Measurements from ENCODE around the gene STK17B.

Gene STK17B

GRCh38 chr2:196183528-196184231 is 12.3 kb upstream of the STK17B start:
- Histone ChIP-seq H3K4me1 (ENCODE audit: control insufficient read depth, insufficient read depth, low read length, poor library complexity, severe bottlenecking) (no peaks in the 10 kb centered on the region), H3K36me3 (ENCODE audit: control insufficient read depth, insufficient read depth, low read length) (no peaks in the 10 kb centered on the region), H3K27ac (ENCODE audit: low read depth, low read length, severe bottlenecking) (no peak overlapping the region), H3K4me3 (ENCODE audit: extremely low read depth, insufficient read depth, low read length, poor library complexity, severe bottlenecking) (no peak overlapping the region), H3K9me3 (ENCODE audit: control insufficient read depth, low read length) (no peaks in the 10 kb centered on the region)
- WGBS, 2 experiments (ENCODE audit: insufficient coverage in 2 of 2), result 90 to 96% methylated on average over 4 to 5 of the region's 5 CpGs

DNA sequence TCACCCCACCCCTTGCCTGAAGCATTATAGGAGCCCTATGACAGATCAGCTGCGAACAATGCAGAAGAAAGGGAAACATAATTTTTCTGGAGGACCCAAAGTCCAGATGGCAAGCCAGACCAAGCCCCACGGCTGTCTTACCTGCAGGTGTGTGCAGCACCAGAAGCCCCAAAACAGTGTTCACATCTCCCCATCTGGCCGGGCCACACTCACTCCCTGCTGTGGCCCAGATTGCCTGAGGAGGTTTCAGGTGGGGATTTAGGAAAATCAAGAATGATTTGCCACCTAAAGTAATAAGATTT is 11.7 kb upstream of the STK17B start:
- WGBS, 2 experiments (ENCODE audit: insufficient coverage in 2 of 2), result 88 to 100% methylated on average over 1 of the region's 3 CpGs

DNA sequence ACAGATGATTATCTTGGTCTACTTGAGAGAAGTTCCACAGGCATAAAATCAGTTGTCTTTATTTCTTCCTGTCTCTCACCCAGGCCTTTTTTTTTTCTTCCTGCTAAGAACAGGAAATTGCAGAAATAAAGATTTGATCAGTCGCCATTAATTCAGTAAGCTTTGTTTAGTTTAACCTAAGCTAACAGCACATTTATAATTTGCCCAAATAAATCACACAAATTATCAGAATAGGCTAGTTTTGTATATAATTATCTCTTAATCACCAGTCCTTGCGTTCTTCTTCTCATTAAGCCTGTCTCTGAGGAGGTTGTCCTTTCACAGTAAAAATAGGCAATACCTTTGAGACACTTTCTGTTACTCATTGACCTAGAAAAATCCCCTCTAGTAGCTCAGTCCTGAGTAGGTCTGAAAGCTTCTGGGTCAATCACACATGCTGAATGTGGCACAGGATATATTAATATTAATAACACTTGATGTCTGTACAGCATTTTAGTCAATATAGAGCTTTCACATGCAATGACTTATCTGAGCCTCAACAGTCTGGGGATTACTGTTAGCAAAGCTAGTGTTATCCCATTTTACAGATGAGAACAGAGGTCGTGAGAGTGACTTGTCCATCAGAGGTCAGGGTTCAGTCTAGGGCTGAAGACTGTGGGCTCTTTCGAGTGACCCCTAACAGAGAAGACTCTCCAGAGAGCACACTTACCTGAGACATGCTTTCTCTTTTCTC is 11.2 kb upstream of the STK17B start:
- Histone ChIP-seq H3K4me1 (ENCODE audit: control insufficient read depth, insufficient read depth, low read length, poor library complexity, severe bottlenecking) (no peaks in the 10 kb centered on the region), H3K27ac (ENCODE audit: low read depth, low read length, severe bottlenecking) (no peak overlapping the region), H3K36me3 (ENCODE audit: control insufficient read depth, insufficient read depth, low read length) (no peaks in the 10 kb centered on the region), H3K4me3 (ENCODE audit: extremely low read depth, insufficient read depth, low read length, poor library complexity, severe bottlenecking) (no peak overlapping the region), H3K9me3 (ENCODE audit: control insufficient read depth, low read length) (no peaks in the 10 kb centered on the region)
- 100% methylated on average over 1 of the region's 4 CpGs for WGBS, 2 experiments (ENCODE audit: insufficient coverage in 2 of 2)

More for the DNA sequence above, 11.7 kb upstream of the STK17B start:
- Histone ChIP-seq H3K4me3 (ENCODE audit: extremely low read depth, insufficient read depth, low read length, poor library complexity, severe bottlenecking) (no peak overlapping the region), H3K27ac (ENCODE audit: low read depth, low read length, severe bottlenecking) (no peak overlapping the region), H3K36me3 (ENCODE audit: control insufficient read depth, insufficient read depth, low read length) (no peaks in the 10 kb centered on the region), H3K4me1 (ENCODE audit: control insufficient read depth, insufficient read depth, low read length, poor library complexity, severe bottlenecking) (no peaks in the 10 kb centered on the region), H3K9me3 (ENCODE audit: control insufficient read depth, low read length) (no peaks in the 10 kb centered on the region)

- Histone ChIP-seq H3K4me1 (ENCODE audit: control insufficient read depth, insufficient read depth, low read length, poor library complexity, severe bottlenecking) (no peaks in the 10 kb centered on the region), H3K9me3 (ENCODE audit: control insufficient read depth, low read length) (no peaks in the 10 kb centered on the region), H3K4me3 (ENCODE audit: extremely low read depth, insufficient read depth, low read length, poor library complexity, severe bottlenecking) (no peak overlapping the region), H3K27ac (ENCODE audit: low read depth, low read length, severe bottlenecking) (no peak overlapping the region), H3K36me3 (ENCODE audit: control insufficient read depth, insufficient read depth, low read length) (no peaks in the 10 kb centered on the region)
- WGBS, 2 experiments (ENCODE audit: insufficient coverage in 2 of 2), result no CpG with 5 or more reads among the region's 3 CpGs
Observed at GRCh38 chr2:196181484-196181883, 10.1 kb upstream of the STK17B start.

GRCh38 chr2:196177124-196177523 is 5.7 kb upstream of the STK17B start:
- no peak overlapping the region for H3K27ac ChIP-seq (ENCODE audit: low read depth, low read length, severe bottlenecking)
- no peaks in the 10 kb centered on the region for H3K36me3 ChIP-seq (ENCODE audit: control insufficient read depth, insufficient read depth, low read length)
- H3K9me3 ChIP-seq (ENCODE audit: control insufficient read depth, low read length), result no peaks in the 10 kb centered on the region
- WGBS, 2 experiments (ENCODE audit: insufficient coverage in 2 of 2), result no CpG with 5 or more reads among the region's 2 CpGs
- H3K4me3 ChIP-seq (ENCODE audit: extremely low read depth, insufficient read depth, low read length, poor library complexity, severe bottlenecking), result no peak overlapping the region
- H3K4me1 ChIP-seq (ENCODE audit: control insufficient read depth, insufficient read depth, low read length, poor library complexity, severe bottlenecking), result no peaks in the 10 kb centered on the region

DNA sequence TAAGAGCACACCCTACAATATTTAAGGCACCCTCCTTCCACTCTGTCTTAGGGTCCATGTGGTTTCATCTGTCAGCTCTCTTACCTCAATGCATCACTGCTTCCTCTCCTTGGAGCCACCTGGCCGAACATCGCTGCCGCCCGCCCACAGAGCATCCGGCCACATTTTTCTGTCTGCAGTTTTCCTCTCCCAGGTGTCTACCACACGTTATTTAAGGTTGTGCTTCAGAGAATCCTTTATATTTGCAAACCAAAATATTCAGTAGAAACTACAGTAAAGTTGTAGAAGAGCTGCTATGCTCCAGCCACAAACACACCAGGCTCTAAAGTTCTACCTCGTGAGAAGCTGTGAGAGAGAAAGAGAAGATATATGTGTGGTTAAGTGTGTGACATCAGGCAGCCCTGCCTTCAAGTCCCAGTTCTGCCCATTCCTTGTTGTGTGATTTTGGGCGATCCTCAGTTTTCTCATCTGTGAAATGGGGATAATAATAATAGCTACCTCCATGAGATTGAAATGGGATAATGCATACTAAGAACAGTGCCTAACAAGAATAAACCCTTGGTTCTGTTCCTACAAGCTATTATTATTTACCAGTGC is 4.9 kb upstream of the STK17B start:
- WGBS, 2 experiments (ENCODE audit: insufficient coverage in 2 of 2), result 97 to 100% methylated on average over 2 to 5 of the region's 8 CpGs
- Histone ChIP-seq H3K4me1 (ENCODE audit: control insufficient read depth, insufficient read depth, low read length, poor library complexity, severe bottlenecking) (no peaks in the 10 kb centered on the region), H3K27ac (ENCODE audit: low read depth, low read length, severe bottlenecking) (no peak overlapping the region), H3K4me3 (ENCODE audit: extremely low read depth, insufficient read depth, low read length, poor library complexity, severe bottlenecking) (no peak overlapping the region), H3K9me3 (ENCODE audit: control insufficient read depth, low read length) (no peaks in the 10 kb centered on the region), H3K36me3 (ENCODE audit: control insufficient read depth, insufficient read depth, low read length) (no peaks in the 10 kb centered on the region)

- 83% methylated on average over 1 of the region's 3 CpGs; no CpG with 5 or more reads in 1 of the 2 experiments for WGBS, 2 experiments (ENCODE audit: insufficient coverage in 2 of 2)
- no peaks in the 10 kb centered on the region for H3K36me3 ChIP-seq (ENCODE audit: control insufficient read depth, insufficient read depth, low read length)
- H3K4me3 ChIP-seq (ENCODE audit: extremely low read depth, insufficient read depth, low read length, poor library complexity, severe bottlenecking), result no peak overlapping the region
- no peaks in the 10 kb centered on the region for H3K9me3 ChIP-seq (ENCODE audit: control insufficient read depth, low read length)
- H3K4me1 ChIP-seq (ENCODE audit: control insufficient read depth, insufficient read depth, low read length, poor library complexity, severe bottlenecking), result no peaks in the 10 kb centered on the region
- H3K27ac ChIP-seq (ENCODE audit: low read depth, low read length, severe bottlenecking), result no peak overlapping the region
Observed at GRCh38 chr2:196174404-196174803, 3.0 kb upstream of the STK17B start.

GRCh38 chr2:196173505-196173904 is 2.1 kb upstream of the STK17B start:
- 87 to 100% methylated on average over 1 to 5 of the region's 5 CpGs for WGBS, 2 experiments (ENCODE audit: insufficient coverage in 2 of 2)
- no peak overlapping the region for H3K27ac ChIP-seq (ENCODE audit: low read depth, low read length, severe bottlenecking)
- H3K9me3 ChIP-seq (ENCODE audit: control insufficient read depth, low read length), result no peaks in the 10 kb centered on the region
- no peak overlapping the region for H3K4me3 ChIP-seq (ENCODE audit: extremely low read depth, insufficient read depth, low read length, poor library complexity, severe bottlenecking)
- H3K4me1 ChIP-seq (ENCODE audit: control insufficient read depth, insufficient read depth, low read length, poor library complexity, severe bottlenecking), result no peaks in the 10 kb centered on the region
- no peaks in the 10 kb centered on the region for H3K36me3 ChIP-seq (ENCODE audit: control insufficient read depth, insufficient read depth, low read length)

DNA sequence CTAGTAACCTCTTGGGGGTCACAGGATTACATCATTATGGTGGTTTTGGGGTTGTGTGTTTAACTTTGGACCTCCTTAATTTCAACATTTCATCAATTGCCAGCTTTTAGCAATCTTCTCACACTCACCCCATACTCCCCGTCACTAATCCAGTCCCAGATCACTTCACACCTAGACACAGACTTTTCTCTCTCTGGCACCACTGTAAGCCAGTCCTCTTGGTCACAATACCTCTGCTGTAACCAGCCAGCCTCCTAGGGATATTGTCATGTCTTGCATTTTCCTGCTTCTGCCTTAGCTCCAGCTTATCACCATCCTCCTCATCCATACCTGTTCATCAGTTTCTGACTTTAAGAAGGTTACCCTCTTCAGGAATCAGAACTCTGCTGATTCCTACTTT is 1.6 kb upstream of the STK17B start:
- WGBS, 2 experiments (ENCODE audit: insufficient coverage in 2 of 2), result 92% methylated on average over 1 of the region's 1 CpG; no CpG with 5 or more reads in 1 of the 2 experiments
- Histone ChIP-seq H3K27ac (ENCODE audit: low read depth, low read length, severe bottlenecking) (no peak overlapping the region), H3K9me3 (ENCODE audit: control insufficient read depth, low read length) (no peaks in the 10 kb centered on the region), H3K4me1 (ENCODE audit: control insufficient read depth, insufficient read depth, low read length, poor library complexity, severe bottlenecking) (no peaks in the 10 kb centered on the region), H3K36me3 (ENCODE audit: control insufficient read depth, insufficient read depth, low read length) (no peaks in the 10 kb centered on the region), H3K4me3 (ENCODE audit: extremely low read depth, insufficient read depth, low read length, poor library complexity, severe bottlenecking) (no peak overlapping the region)

GRCh38 chr2:196171946-196172345 is 568 bp upstream of the STK17B start:
- Histone ChIP-seq H3K9me3 (ENCODE audit: control insufficient read depth, low read length) (no peaks in the 10 kb centered on the region), H3K4me3 (ENCODE audit: extremely low read depth, insufficient read depth, low read length, poor library complexity, severe bottlenecking) (peak overlapping the region; percentile 82), H3K36me3 (ENCODE audit: control insufficient read depth, insufficient read depth, low read length) (no peaks in the 10 kb centered on the region), H3K4me1 (ENCODE audit: control insufficient read depth, insufficient read depth, low read length, poor library complexity, severe bottlenecking) (peaks cover 9% of the 10 kb centered on the region), H3K27ac (ENCODE audit: low read depth, low read length, severe bottlenecking) (no peak overlapping the region)
- WGBS, 2 experiments (ENCODE audit: insufficient coverage in 2 of 2), result 7 to 18% methylated on average over 10 to 11 of the region's 11 CpGs

Measured in mesodermal cell (in vitro differentiated cells).